ENCODE data around the gene FMO1.
"Not testable (repeated sequence)": the region's sequence is repeated elsewhere in the genome, so short reads cannot be mapped to it uniquely, and the experiment has no call there.

FMO1 gene

DNA sequence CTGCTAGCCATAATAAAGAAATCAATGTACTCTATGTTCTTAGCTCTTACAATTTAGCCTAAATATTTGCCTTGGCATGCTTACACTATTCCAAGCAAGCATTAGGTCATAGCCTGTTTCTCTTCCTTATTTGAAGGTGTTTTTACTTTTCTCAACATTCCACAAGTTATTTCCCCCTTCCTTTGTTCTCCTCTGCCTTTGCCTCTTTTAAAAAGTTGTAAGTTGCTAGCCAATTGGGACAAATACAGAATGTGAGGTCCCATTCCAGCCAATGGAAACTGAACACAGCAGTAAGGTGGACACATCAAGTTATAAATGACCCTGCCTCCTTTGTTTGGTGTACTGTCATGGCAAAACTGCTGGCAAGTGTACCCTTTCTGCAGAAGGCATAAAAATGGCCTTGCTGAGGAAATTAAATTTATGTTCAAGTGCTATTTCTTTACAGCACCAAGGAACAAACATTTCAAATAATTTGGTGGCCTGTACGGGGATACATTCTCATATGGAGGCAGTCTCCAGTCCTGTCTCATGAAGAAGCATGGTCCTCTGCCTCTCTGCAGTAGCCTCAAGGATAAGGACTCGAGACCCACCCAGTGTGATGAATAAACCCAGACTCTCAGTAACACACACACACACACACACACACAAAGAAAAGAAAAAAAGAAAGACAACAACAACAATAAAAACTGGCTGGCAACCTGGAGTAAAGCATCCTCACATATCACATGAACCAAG lies 28.8 kb upstream of the FMO1 start:
- peak overlapping the region; percentile 74 to 82 for H3K27ac ChIP-seq
- no peak for DNase-seq
- intact Hi-C loops (cut with DNase I; ENCODE audit: low total_unique reads), result loop anchor here (10.0 kb wide), 1 partner anchor 75 kb away; no protein-coding TSS in a partner anchor
- H3K27me3 ChIP-seq, result no peaks in the 10 kb centered on the region
- no peak for TF ChIP-seq CTCF (IDR thresholded peaks at IDR 0.05)
- no peaks in the 10 kb centered on the region for H3K36me3 ChIP-seq
- no peaks in the 10 kb centered on the region for H3K9me3 ChIP-seq
- peaks cover 0 to 69% (median 48%) of the 10 kb centered on the region in 4 donors for H3K4me1 ChIP-seq
- H3K4me3 ChIP-seq, result no peak overlapping the region

- Histone ChIP-seq H3K27ac (peak overlapping the region; percentile 74 to 82), H3K9me3 (no peaks in the 10 kb centered on the region), H3K36me3 (no peaks in the 10 kb centered on the region), H3K4me1 (peaks cover 0 to 71% (median 48%) of the 10 kb centered on the region in 4 donors), H3K27me3 (no peaks in the 10 kb centered on the region), H3K4me3 (no peak overlapping the region)
- intact Hi-C loops (cut with DNase I; ENCODE audit: low total_unique reads), result no loop called here
- TF ChIP-seq CTCF (IDR thresholded peaks at IDR 0.05), result no peak
- DNase-seq, result no peak
Observed at GRCh38 chr1:171220081-171220420, 28.2 kb upstream of the FMO1 start.

- no peak for TF ChIP-seq CTCF (IDR thresholded peaks at IDR 0.05)
- H3K27ac ChIP-seq, result peak overlapping the region; percentile 74 to 82
- H3K9me3 ChIP-seq, result no peaks in the 10 kb centered on the region
- no peak overlapping the region for H3K4me3 ChIP-seq
- H3K36me3 ChIP-seq, result no peaks in the 10 kb centered on the region
- peaks cover 0 to 71% (median 50%) of the 10 kb centered on the region in 4 donors for H3K4me1 ChIP-seq
- DNase-seq, result no peak
- intact Hi-C loops (cut with DNase I; ENCODE audit: low total_unique reads), result no loop called here
- H3K27me3 ChIP-seq, result no peaks in the 10 kb centered on the region
Observed at GRCh38 chr1:171220581-171221054, 27.7 kb upstream of the FMO1 start.

GRCh38 chr1:171221665-171222591 lies 26.4 kb upstream of the FMO1 start:
- Histone ChIP-seq H3K4me3 (no peak overlapping the region), H3K9me3 (no peaks in the 10 kb centered on the region), H3K27me3 (no peaks in the 10 kb centered on the region), H3K36me3 (no peaks in the 10 kb centered on the region), H3K27ac (peak overlapping the region; percentile 74 to 82), H3K4me1 (peaks cover 0 to 77% (median 53%) of the 10 kb centered on the region in 4 donors)
- TF ChIP-seq CTCF (IDR thresholded peaks at IDR 0.05), result no peak
- intact Hi-C loops (cut with DNase I; ENCODE audit: low total_unique reads), result no loop called here
- no peak for DNase-seq

DNA sequence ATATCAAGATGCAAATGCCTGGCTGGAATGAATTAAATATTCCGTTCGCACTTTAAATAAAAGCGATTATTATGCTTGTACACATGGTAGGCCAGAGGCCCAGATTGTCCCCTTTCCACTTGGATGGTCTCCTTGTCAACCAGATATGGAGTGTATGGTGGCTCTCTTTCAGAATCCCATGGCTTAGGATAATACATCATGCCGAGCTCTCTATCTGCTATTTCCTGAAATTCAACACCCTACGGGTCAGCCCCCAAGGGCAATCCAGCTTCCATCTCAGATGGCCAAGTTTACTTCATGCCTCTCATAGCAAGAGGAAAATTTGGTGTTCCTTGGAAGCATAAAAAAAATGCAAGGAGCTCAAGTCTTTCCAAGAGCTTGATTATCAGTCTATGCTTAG lies 25.4 kb upstream of the FMO1 start:
- intact Hi-C loops (cut with DNase I; ENCODE audit: low total_unique reads), result no loop called here
- H3K27ac ChIP-seq, result peak overlapping the region; percentile 74 to 82
- peak in 1 of 2 donors; percentile 67 for DNase-seq
- H3K36me3 ChIP-seq, result no peaks in the 10 kb centered on the region
- H3K4me3 ChIP-seq, result no peak overlapping the region
- no peaks in the 10 kb centered on the region for H3K27me3 ChIP-seq
- no peaks in the 10 kb centered on the region for H3K9me3 ChIP-seq
- no peak for TF ChIP-seq CTCF (IDR thresholded peaks at IDR 0.05)
- peaks cover 0 to 75% (median 53%) of the 10 kb centered on the region in 4 donors for H3K4me1 ChIP-seq

- Histone ChIP-seq H3K4me1 (peaks cover 0 to 61% (median 40%) of the 10 kb centered on the region in 4 donors), H3K27ac (peak overlapping the region; percentile 49 to 74)
- DNase-seq; H3K4me3 ChIP-seq; H3K27me3 ChIP-seq; intact Hi-C loops (cut with DNase I; ENCODE audit: low total_unique reads); H3K9me3 ChIP-seq; H3K36me3 ChIP-seq: not testable (repeated sequence)
Observed at GRCh38 chr1:171224257-171224656, 24.0 kb upstream of the FMO1 start.
